ENCODE data around the gene CCDC85B. TPM values are rescaled to one million over a fixed set of nuclear protein-coding genes. Genes with fewer than 3 reads are reported as not detected.
A peak's percentile ranks its signal among the peaks of the same experiment; 100 is the strongest.
"Not testable (repeated sequence)": the region's sequence is repeated elsewhere in the genome, so short reads cannot be mapped to it uniquely, and the experiment has no call there.

CCDC85B gene
- total RNA-seq (10 to 100 TPM; 27.4 to 28.0 TPM), total RNA-seq (13.0 to 30.1 reads per million in 2 donors)

- H3K4me1 Mint-ChIP-seq, result peaks cover 52% of the 10 kb centered on the region
Measured at GRCh38 chr11:65890324-65891218, at the start of gene CCDC85B. CCDC85B (plus strand) TSS chr11:65890673; CDS start chr11:65890784, 111 bp downstream.

DNA sequence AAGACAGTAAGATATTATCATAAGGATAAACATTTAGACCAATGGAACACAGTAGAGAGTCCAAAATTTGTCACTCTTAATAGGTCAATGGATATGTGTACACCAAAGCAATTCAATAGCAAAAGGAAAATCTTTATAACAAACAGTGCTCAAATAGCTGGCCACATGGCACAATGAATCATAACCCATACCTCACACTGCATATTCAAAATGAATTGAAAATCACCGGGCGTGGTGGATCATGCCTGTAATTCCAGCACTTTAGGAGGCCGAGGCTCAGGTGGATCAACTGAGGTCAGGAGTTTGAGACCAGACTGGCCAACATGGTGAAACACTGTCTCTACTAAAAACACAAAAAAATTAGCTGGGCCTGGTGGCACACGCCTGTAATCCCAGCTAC lies 48.3 kb upstream of the CCDC85B start:
- Mint-ChIP-seq H3K27me3 (no peaks in the 10 kb centered on the region), H3K36me3 (ENCODE audit: low read depth) (no peaks in the 10 kb centered on the region), H3K4me1 (no peaks in the 10 kb centered on the region), H3K4me3 (no peak overlapping the region), H3K27ac (no peak overlapping the region)
- ATAC-seq (no peak), DNase-seq (no peak)
- no peaks in the 10 kb centered on the region for H3K9me3 ChIP-seq (ENCODE audit: control insufficient read depth, low read length, poor library complexity, severe bottlenecking)

More at GRCh38 chr11:65890324-65891218, at the start of gene CCDC85B:
- Mint-ChIP-seq H3K27me3 (no peaks in the 10 kb centered on the region), H3K27ac (peak within 1 kb of the TSS; percentile 98), H3K36me3 (ENCODE audit: low read depth) (no peaks in the 10 kb centered on the region), H3K4me3 (peak within 1 kb of the TSS; percentile 95)
- no peaks in the 10 kb centered on the region for H3K9me3 ChIP-seq (ENCODE audit: control insufficient read depth, low read length, poor library complexity, severe bottlenecking)
- DNase-seq, result peak; percentile 96 to 98 (median 97)
- ATAC-seq, result peak; percentile 77

- Mint-ChIP-seq H3K27ac (no peak overlapping the region), H3K4me3 (no peak overlapping the region), H3K27me3 (no peaks in the 10 kb centered on the region), H3K36me3 (ENCODE audit: low read depth) (no peaks in the 10 kb centered on the region), H3K4me1 (peaks cover 3% of the 10 kb centered on the region)
- ATAC-seq, result no peak
- no peak for DNase-seq
- no peaks in the 10 kb centered on the region for H3K9me3 ChIP-seq (ENCODE audit: control insufficient read depth, low read length, poor library complexity, severe bottlenecking)
Measured at GRCh38 chr11:65843811-65844210, 46.7 kb upstream of the CCDC85B start.

- ATAC-seq, result no peak
Measured at GRCh38 chr11:65844231-65844872, 46.1 kb upstream of the CCDC85B start.

DNA sequence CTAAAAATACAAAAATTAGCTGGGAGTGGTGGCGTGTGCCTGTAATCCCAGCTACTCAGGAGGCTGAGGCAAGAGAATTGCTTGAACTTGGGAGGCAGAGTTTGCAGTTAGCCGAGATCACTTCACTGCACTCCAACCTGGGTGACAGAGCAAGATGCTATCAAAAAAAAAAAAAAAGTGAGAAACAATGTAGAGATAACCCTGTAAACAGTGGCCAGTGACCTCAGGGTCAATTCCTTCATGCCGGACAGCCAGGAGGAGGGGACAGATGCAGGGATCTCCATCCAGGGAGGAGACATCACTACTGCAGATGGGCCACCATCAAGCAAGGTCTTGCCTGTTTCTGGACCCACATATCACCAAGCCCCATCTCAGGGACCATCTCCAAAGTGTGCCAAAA lies 42.7 kb upstream of the CCDC85B start:
- Mint-ChIP-seq H3K27ac (no peak overlapping the region), H3K36me3 (ENCODE audit: low read depth) (no peaks in the 10 kb centered on the region), H3K27me3 (no peaks in the 10 kb centered on the region), H3K4me3 (no peak overlapping the region), H3K4me1 (peaks cover 5% of the 10 kb centered on the region)
- ATAC-seq (no peak), DNase-seq (no peak)
- H3K9me3 ChIP-seq (ENCODE audit: control insufficient read depth, low read length, poor library complexity, severe bottlenecking), result no peaks in the 10 kb centered on the region

More at GRCh38 chr11:65844231-65844872, 46.1 kb upstream of the CCDC85B start:
- H3K27me3 Mint-ChIP-seq, result no peaks in the 10 kb centered on the region
- H3K27ac Mint-ChIP-seq, result no peak overlapping the region
- no peak for DNase-seq
- no peaks in the 10 kb centered on the region for H3K9me3 ChIP-seq (ENCODE audit: control insufficient read depth, low read length, poor library complexity, severe bottlenecking)
- H3K36me3 Mint-ChIP-seq (ENCODE audit: low read depth), result no peaks in the 10 kb centered on the region
- H3K4me3 Mint-ChIP-seq, result no peak overlapping the region
- peaks cover 3% of the 10 kb centered on the region for H3K4me1 Mint-ChIP-seq

DNA sequence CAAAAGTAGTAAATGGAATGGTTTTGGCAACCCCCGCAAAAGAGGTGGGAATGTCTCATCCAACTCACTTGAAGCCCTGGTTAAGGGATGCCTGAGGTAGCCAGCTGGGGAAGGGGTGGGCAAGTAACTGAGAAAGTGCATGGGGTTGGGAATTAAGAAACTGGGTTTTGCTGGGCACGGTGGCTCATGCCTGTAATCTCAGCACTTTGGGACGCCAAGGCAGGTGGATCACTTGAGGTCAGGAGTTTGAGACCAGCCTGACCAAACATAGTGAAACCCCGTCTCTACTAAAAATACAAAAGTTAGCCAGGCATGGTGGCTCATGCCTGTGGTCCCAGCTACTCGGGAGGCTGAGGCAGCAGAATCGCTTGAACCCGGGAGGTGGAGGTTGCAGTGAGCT lies 41.8 kb upstream of the CCDC85B start:
- not testable (repeated sequence) for H3K36me3 Mint-ChIP-seq (ENCODE audit: low read depth); H3K9me3 ChIP-seq (ENCODE audit: control insufficient read depth, low read length, poor library complexity, severe bottlenecking); ATAC-seq; H3K4me3 Mint-ChIP-seq; DNase-seq; H3K4me1 Mint-ChIP-seq; H3K27me3 Mint-ChIP-seq
- peak overlapping the region; percentile 49 for H3K27ac Mint-ChIP-seq

DNA sequence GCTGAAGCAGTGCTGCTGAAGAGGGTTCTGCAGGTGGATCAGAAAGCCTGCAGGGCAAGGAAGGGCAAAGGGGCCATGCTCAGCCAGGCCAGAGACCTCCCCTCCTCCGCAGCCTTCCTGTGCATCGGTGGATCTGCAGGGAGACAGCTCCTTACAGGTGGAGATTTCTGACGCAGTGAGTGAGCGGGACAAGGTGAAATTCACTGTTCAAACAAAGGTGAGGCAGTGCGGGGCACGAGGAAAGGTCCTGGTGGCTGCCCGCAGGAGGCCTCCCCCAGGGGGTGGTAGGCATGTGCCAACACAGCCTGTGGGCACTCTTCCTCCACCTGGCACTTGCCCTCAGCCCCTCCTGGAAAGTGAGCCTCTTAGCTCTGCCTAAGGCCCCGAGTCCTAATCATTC lies 41.1 kb upstream of the CCDC85B start:
- DNase-seq (no peak), ATAC-seq (no peak)
- Mint-ChIP-seq H3K4me3 (no peak overlapping the region), H3K36me3 (ENCODE audit: low read depth) (no peaks in the 10 kb centered on the region), H3K27me3 (no peaks in the 10 kb centered on the region), H3K4me1 (peaks cover 11% of the 10 kb centered on the region), H3K27ac (peak overlapping the region; percentile 68)
- no peaks in the 10 kb centered on the region for H3K9me3 ChIP-seq (ENCODE audit: control insufficient read depth, low read length, poor library complexity, severe bottlenecking)

GRCh38 chr11:65849771-65850216 lies 40.7 kb upstream of the CCDC85B start:
- ATAC-seq, result no peak
- peak overlapping the region; percentile 68 for H3K27ac Mint-ChIP-seq
- H3K9me3 ChIP-seq (ENCODE audit: control insufficient read depth, low read length, poor library complexity, severe bottlenecking), result no peaks in the 10 kb centered on the region
- H3K27me3 Mint-ChIP-seq, result no peaks in the 10 kb centered on the region
- peaks cover 2% of the 10 kb centered on the region for H3K36me3 Mint-ChIP-seq (ENCODE audit: low read depth)
- peaks cover 15% of the 10 kb centered on the region for H3K4me1 Mint-ChIP-seq
- DNase-seq, result no peak
- no peak overlapping the region for H3K4me3 Mint-ChIP-seq

GRCh38 chr11:65850217-65851082 lies 40.0 kb upstream of the CCDC85B start:
- Mint-ChIP-seq H3K36me3 (ENCODE audit: low read depth) (peaks cover 3% of the 10 kb centered on the region), H3K27ac (peak overlapping the region; percentile 68), H3K4me1 (peaks cover 17% of the 10 kb centered on the region), H3K4me3 (no peak overlapping the region), H3K27me3 (no peaks in the 10 kb centered on the region)
- DNase-seq, result peak in 1 of 3 donors; percentile 7
- no peak for ATAC-seq
- no peaks in the 10 kb centered on the region for H3K9me3 ChIP-seq (ENCODE audit: control insufficient read depth, low read length, poor library complexity, severe bottlenecking)

GRCh38 chr11:65851083-65851579 lies 39.3 kb upstream of the CCDC85B start:
- H3K4me1 Mint-ChIP-seq, result peaks cover 20% of the 10 kb centered on the region
- no peaks in the 10 kb centered on the region for H3K27me3 Mint-ChIP-seq
- H3K27ac Mint-ChIP-seq, result no peak overlapping the region
- H3K9me3 ChIP-seq (ENCODE audit: control insufficient read depth, low read length, poor library complexity, severe bottlenecking), result no peaks in the 10 kb centered on the region
- H3K4me3 Mint-ChIP-seq, result no peak overlapping the region
- ATAC-seq, result no peak
- peaks cover 3% of the 10 kb centered on the region for H3K36me3 Mint-ChIP-seq (ENCODE audit: low read depth)
- DNase-seq, result no peak

GRCh38 chr11:65851811-65852507 lies 38.5 kb upstream of the CCDC85B start:
- H3K4me1 Mint-ChIP-seq, result peaks cover 28% of the 10 kb centered on the region
- DNase-seq (no peak), ATAC-seq (no peak)
- peaks cover 3% of the 10 kb centered on the region for H3K36me3 Mint-ChIP-seq (ENCODE audit: low read depth)
- no peak overlapping the region for H3K4me3 Mint-ChIP-seq
- H3K9me3 ChIP-seq (ENCODE audit: control insufficient read depth, low read length, poor library complexity, severe bottlenecking), result no peaks in the 10 kb centered on the region
- no peaks in the 10 kb centered on the region for H3K27me3 Mint-ChIP-seq
- H3K27ac Mint-ChIP-seq, result peak overlapping the region; percentile 24

DNA sequence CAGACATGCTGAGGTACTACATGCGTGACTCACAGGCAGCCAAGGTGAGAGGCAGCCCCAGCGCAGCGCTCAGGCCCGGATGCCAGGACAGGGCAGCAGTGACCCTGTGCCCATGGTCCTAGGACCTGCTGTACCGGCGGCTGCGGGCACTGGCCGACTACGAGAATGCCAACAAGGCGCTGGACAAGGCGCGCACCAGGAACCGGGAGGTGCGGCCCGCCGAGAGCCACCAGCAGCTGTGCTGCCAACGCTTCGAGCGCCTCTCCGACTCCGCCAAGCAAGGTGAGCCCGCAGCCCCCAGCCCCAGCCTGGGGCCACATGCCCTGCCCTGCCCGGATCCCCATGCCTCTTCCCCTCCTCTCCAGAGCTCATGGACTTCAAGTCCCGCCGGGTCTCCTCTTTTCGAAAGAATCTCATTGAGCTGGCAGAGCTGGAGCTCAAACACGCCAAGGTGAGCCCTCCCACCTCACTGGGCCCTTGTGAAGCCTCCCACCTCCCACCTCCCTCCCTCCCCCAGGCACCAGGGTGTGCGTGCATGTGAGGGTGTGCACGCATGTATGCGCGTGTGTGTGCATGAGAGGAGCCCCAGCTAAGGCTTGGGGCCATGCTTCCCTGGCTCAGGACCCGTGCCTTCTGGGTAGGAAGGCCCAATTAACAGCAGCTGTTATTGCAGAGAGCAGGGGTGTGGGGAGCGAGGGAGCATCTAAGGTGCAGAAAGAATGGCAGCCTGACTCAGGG lies 37.8 kb upstream of the CCDC85B start:
- H3K9me3 ChIP-seq (ENCODE audit: control insufficient read depth, low read length, poor library complexity, severe bottlenecking), result no peaks in the 10 kb centered on the region
- DNase-seq, result no peak
- Mint-ChIP-seq H3K36me3 (ENCODE audit: low read depth) (peaks cover 3% of the 10 kb centered on the region), H3K4me3 (no peak overlapping the region), H3K27me3 (no peaks in the 10 kb centered on the region), H3K4me1 (peaks cover 27% of the 10 kb centered on the region), H3K27ac (peak overlapping the region; percentile 24)
- ATAC-seq, result no peak
